Panc1 (cell line): Measurements from ENCODE around the gene NFATC2IP. TPM values are rescaled to one million over a fixed set of nuclear protein-coding genes. Genes with fewer than 3 reads are reported as not detected.

Experiments
- ATAC-seq: fragments of 200-7000 bp; cut with Tn5 transposase; 2 replicates; pipeline ENCODE4 v1.9.1; 2020; ENCODE audit warnings: mild to moderate bottlenecking, moderate library complexity
- BruUV-seq: library from RNA; stranded (reverse); fragments of 400-500 nt; replicated peaks from 2 replicates; lab custom pipeline; 2021; lab: Mats Ljungman, UMichigan
- CTCF ChIA-PET: fragments of 300-600 bp; sonication (Branson Sonifier 250); formaldehyde crosslinking; loops from one replicate; lab custom pipeline; 2022; ENCODE audit warnings: antibody characterized with exemption; lab: Charles Lee
- POLR2A ChIA-PET: fragments of 300-600 bp; sonication (Branson Sonifier 250); formaldehyde crosslinking; loops from one replicate; lab custom pipeline; 2022; ENCODE audit warnings: antibody characterized with exemption; lab: Charles Lee
- DNase-seq: peaks from one replicate; pipeline ENCODE4 v3.0.0-alpha.2; 2010; ENCODE audit warnings: low read depth, low spot score
- H3K27ac ChIP-seq: 2 replicates; pipeline ENCODE4 v1.5.1; 2011; ENCODE audit warnings: mild to moderate bottlenecking, low read length, inconsistent platforms
- H3K27me3 ChIP-seq: fragments of 200-500 bp; sonication (Bioruptor generic); 2 replicates; pipeline ENCODE4 v1.6.0; 2014; ENCODE audit warnings: low read length, inconsistent platforms; ENCODE audit not compliant: control insufficient read depth, insufficient read depth
- H3K36me3 ChIP-seq: fragments of 200-500 bp; sonication (Bioruptor generic); 2 replicates; pipeline ENCODE4 v1.5.1; 2014; ENCODE audit warnings: inconsistent platforms, mild to moderate bottlenecking, low read length, moderate library complexity; ENCODE audit not compliant: control insufficient read depth, insufficient read depth
- H3K4me1 ChIP-seq: 2 replicates; pipeline ENCODE4 v1.5.1; 2011; ENCODE audit warnings: inconsistent platforms, mild to moderate bottlenecking, low read length, moderate library complexity; ENCODE audit not compliant: control insufficient read depth, insufficient read depth
- H3K4me3 ChIP-seq, 2 experiments: 2 replicates each; pipeline ENCODE4 v1.5.1; 2011 to 2012; ENCODE audit warnings: low read depth in 2 of 2, low read length in 2 of 2, mild to moderate bottlenecking in 2 of 2, inconsistent platforms in 1 of 2, moderate library complexity in 1 of 2
- H3K9me3 ChIP-seq: fragments of 200-500 bp; sonication (Bioruptor generic); 2 replicates; pipeline ENCODE4 v1.5.1; 2014; ENCODE audit warnings: low read depth, mild to moderate bottlenecking, inconsistent platforms, low read length, moderate library complexity; ENCODE audit not compliant: control insufficient read depth, insufficient read depth
- POLR2AphosphoS5 ChIP-seq: IDR thresholded peaks from 2 replicates; pipeline ENCODE4 v1.6.1; 2012; ENCODE audit warnings: mild to moderate bottlenecking, low read depth, low read length, moderate library complexity
- SIN3A ChIP-seq: IDR thresholded peaks from 2 replicates; pipeline ENCODE4 v1.6.1; 2012; ENCODE audit warnings: low read depth, mild to moderate bottlenecking, low read length, moderate library complexity, borderline replicate concordance; ENCODE audit not compliant: insufficient read depth
- TCF7L2 ChIP-seq: IDR thresholded peaks from 2 replicates; pipeline ENCODE4 v1.6.1; 2011; ENCODE audit warnings: mild to moderate bottlenecking, low read depth, low read length, inconsistent platforms
- in situ Hi-C: cut with HindIII; loops from 2 replicates; pipeline ENCODE4 v1.10.0; 2016; ENCODE audit warnings: low sequenced_read_pairs, low pct_unique_long_range_greater_than_20kb
- intact Hi-C: fragments of 100-400 bp; cut with micrococcal nuclease; formaldehyde crosslinking; loops from one replicate; pipeline ENCODE4 v1.10.0; 2022; ENCODE audit not compliant: unreplicated experiment
- total RNA-seq: library from RNA; stranded (reverse); gene quantifications from one replicate; pipeline ENCODE4 v1.2.1, GENCODE V29; 2021; ENCODE audit not compliant: unreplicated experiment
- TF ChIP-seq, protein P1 (sequence below): fragments of 450-650 bp; IDR thresholded peaks from 2 replicates; pipeline ENCODE4 v1.5.1; 2017; ENCODE audit warnings: mild to moderate bottlenecking
- TF ChIP-seq, protein P2 (sequence below), 2 experiments: IDR thresholded peaks; 2 replicates each; pipeline ENCODE4 v1.6.1; 2011 to 2012; ENCODE audit warnings: low read depth in 2 of 2, control low read depth in 1 of 2, low read length in 1 of 2, mild to moderate bottlenecking in 1 of 2, moderate library complexity in 1 of 2; ENCODE audit not compliant: insufficient read depth in 1 of 2

Gene NFATC2IP
- total RNA-seq, 1 experiment from 2014 or later: 47.3 TPM

DNA sequence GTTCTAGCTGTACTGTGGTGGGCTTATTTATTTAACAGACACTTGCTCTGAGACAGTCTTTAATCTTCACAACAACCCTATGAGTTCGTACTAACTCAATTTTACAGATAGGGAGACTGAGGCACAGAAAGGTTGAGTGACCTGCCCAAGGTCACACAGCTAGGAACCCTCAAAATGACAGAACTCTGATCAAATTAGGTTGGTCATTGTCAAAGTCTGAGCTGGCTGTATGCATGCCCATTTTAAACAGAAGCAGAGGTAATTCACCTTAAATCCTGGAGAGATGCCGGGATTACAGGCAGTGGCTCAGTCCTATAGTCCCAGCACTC lies 59.1 kb downstream of the NFATC2IP start:
- no peak for ATAC-seq
- intact Hi-C loops: no loop called here
- in situ Hi-C loops: no loop called here

DNA sequence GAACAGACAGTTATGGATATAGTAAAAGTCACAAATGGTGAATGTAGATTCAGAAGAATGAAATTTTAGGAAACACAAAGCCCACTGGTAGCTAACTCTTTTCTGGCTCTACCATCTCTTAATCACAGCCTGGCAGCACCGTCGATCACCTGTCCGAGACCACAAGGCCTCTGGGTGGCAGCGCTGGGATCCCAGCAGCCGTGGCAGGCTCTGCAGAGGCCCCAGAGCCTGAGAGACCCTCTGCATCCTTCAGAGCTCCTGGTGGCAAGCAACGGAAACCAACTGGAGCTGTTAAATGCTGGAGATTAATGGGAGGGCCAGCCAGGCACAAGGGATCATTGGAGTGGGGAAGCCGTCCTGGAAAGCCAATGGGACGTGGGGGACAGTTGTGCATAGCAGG lies 60.4 kb downstream of the NFATC2IP start:
- intact Hi-C loops: no loop called here
- TF ChIP-seq SIN3A: no peak
- TF ChIP-seq, protein P1, sequence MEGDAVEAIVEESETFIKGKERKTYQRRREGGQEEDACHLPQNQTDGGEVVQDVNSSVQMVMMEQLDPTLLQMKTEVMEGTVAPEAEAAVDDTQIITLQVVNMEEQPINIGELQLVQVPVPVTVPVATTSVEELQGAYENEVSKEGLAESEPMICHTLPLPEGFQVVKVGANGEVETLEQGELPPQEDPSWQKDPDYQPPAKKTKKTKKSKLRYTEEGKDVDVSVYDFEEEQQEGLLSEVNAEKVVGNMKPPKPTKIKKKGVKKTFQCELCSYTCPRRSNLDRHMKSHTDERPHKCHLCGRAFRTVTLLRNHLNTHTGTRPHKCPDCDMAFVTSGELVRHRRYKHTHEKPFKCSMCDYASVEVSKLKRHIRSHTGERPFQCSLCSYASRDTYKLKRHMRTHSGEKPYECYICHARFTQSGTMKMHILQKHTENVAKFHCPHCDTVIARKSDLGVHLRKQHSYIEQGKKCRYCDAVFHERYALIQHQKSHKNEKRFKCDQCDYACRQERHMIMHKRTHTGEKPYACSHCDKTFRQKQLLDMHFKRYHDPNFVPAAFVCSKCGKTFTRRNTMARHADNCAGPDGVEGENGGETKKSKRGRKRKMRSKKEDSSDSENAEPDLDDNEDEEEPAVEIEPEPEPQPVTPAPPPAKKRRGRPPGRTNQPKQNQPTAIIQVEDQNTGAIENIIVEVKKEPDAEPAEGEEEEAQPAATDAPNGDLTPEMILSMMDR: no peak
- no peak for TF ChIP-seq POLR2AphosphoS5
- no peak for TF ChIP-seq TCF7L2
- TF ChIP-seq, protein P2, sequence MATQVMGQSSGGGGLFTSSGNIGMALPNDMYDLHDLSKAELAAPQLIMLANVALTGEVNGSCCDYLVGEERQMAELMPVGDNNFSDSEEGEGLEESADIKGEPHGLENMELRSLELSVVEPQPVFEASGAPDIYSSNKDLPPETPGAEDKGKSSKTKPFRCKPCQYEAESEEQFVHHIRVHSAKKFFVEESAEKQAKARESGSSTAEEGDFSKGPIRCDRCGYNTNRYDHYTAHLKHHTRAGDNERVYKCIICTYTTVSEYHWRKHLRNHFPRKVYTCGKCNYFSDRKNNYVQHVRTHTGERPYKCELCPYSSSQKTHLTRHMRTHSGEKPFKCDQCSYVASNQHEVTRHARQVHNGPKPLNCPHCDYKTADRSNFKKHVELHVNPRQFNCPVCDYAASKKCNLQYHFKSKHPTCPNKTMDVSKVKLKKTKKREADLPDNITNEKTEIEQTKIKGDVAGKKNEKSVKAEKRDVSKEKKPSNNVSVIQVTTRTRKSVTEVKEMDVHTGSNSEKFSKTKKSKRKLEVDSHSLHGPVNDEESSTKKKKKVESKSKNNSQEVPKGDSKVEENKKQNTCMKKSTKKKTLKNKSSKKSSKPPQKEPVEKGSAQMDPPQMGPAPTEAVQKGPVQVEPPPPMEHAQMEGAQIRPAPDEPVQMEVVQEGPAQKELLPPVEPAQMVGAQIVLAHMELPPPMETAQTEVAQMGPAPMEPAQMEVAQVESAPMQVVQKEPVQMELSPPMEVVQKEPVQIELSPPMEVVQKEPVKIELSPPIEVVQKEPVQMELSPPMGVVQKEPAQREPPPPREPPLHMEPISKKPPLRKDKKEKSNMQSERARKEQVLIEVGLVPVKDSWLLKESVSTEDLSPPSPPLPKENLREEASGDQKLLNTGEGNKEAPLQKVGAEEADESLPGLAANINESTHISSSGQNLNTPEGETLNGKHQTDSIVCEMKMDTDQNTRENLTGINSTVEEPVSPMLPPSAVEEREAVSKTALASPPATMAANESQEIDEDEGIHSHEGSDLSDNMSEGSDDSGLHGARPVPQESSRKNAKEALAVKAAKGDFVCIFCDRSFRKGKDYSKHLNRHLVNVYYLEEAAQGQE (IDR thresholded peaks at IDR 0.05; ENCODE audit: insufficient read depth in 1 of 2, low read depth in 2 of 2, low read length in 1 of 2): no peak
- no peaks in the 10 kb centered on the region for H3K27me3 ChIP-seq
- no peak overlapping the region for H3K4me3 ChIP-seq
- no peaks in the 10 kb centered on the region for H3K36me3 ChIP-seq
- DNase-seq (no peak), ATAC-seq (no peak)
- no peaks in the 10 kb centered on the region for H3K9me3 ChIP-seq
- no peaks in the 10 kb centered on the region for H3K4me1 ChIP-seq
- BruUV-seq: no TSS peak
- in situ Hi-C loops: no loop called here
- ChIA-PET POLR2A (interaction anchor here (0.6 kb wide), 1 partner anchor 13 kb away, joined by 3 read pairs; no protein-coding TSS in a partner anchor), CTCF (interaction anchor here (0.6 kb wide), 1 partner anchor 309 kb away, joined by 3 read pairs; no protein-coding TSS in a partner anchor)
- H3K27ac ChIP-seq: no peak overlapping the region

More for the DNA sequence above, 59.1 kb downstream of the NFATC2IP start:
- H3K4me1 ChIP-seq: no peaks in the 10 kb centered on the region
- no peaks in the 10 kb centered on the region for H3K9me3 ChIP-seq
- H3K27ac ChIP-seq: no peak overlapping the region
- no peaks in the 10 kb centered on the region for H3K36me3 ChIP-seq
- ChIA-PET CTCF (no interaction called here), POLR2A (no interaction called here)
- no peak for TF ChIP-seq TCF7L2
- TF ChIP-seq, protein P2 (IDR thresholded peaks at IDR 0.05; ENCODE audit: insufficient read depth in 1 of 2, low read depth in 2 of 2, low read length in 1 of 2): no peak
- TF ChIP-seq SIN3A: no peak
- no peak for TF ChIP-seq POLR2AphosphoS5
- TF ChIP-seq, protein P1: no peak
- no peaks in the 10 kb centered on the region for H3K27me3 ChIP-seq
- H3K4me3 ChIP-seq: no peak overlapping the region
- no TSS peak for BruUV-seq
- DNase-seq: no peak
